ENCODE measurements around the gene CCDC27.

The CCDC27 gene

GRCh38 chr1:3727825-3728776 lies 24.1 kb upstream of the CCDC27 start:
- TF ChIP-seq TOX (CRISPR knock-in tag; IDR thresholded peaks at IDR 0.05; ENCODE audit: borderline replicate concordance) (no peak), ZC3H10 (CRISPR knock-in tag; IDR thresholded peaks at IDR 0.05) (no peak), ZNF565 (CRISPR knock-in tag; conservative IDR thresholded peaks at IDR 0.05; ENCODE audit: low read depth) (no peak), ZNF8 (CRISPR knock-in tag; IDR thresholded peaks at IDR 0.05) (no peak)
- no peak for ATAC-seq

GRCh38 chr1:3729594-3730542 lies 22.4 kb upstream of the CCDC27 start:
- no peak for TF ChIP-seq CSDC2 (CRISPR knock-in tag; IDR thresholded peaks at IDR 0.05)
- no peak for TF ChIP-seq CREB5 (CRISPR knock-in tag; IDR thresholded peaks at IDR 0.05; ENCODE audit: low read depth)
- TF ChIP-seq OSR1 (CRISPR knock-in tag; IDR thresholded peaks at IDR 0.05): no peak
- TF ChIP-seq TSHZ2 (CRISPR knock-in tag; IDR thresholded peaks at IDR 0.05): no peak
- no peak for TF ChIP-seq CSRNP3 (CRISPR knock-in tag; IDR thresholded peaks at IDR 0.05)
- no peak for TF ChIP-seq RARB (CRISPR knock-in tag; IDR thresholded peaks at IDR 0.05)
- TF ChIP-seq PATZ1 (CRISPR knock-in tag; IDR thresholded peaks at IDR 0.05; ENCODE audit: borderline replicate concordance): no peak
- TF ChIP-seq GLIS3 (CRISPR knock-in tag; IDR thresholded peaks at IDR 0.05): no peak
- TF ChIP-seq PPARA (CRISPR knock-in tag; IDR thresholded peaks at IDR 0.05; ENCODE audit: borderline replicate concordance): no peak
- TF ChIP-seq ISL1 (CRISPR knock-in tag; IDR thresholded peaks at IDR 0.05): no peak
- TF ChIP-seq TOX (CRISPR knock-in tag; IDR thresholded peaks at IDR 0.05; ENCODE audit: borderline replicate concordance): no peak
- no peak for TF ChIP-seq BACH2 (CRISPR knock-in tag; IDR thresholded peaks at IDR 0.05; ENCODE audit: borderline replicate concordance)
- no peak for TF ChIP-seq TCF4 (CRISPR knock-in tag; IDR thresholded peaks at IDR 0.05; ENCODE audit: borderline replicate concordance)
- TF ChIP-seq ZC3H10 (CRISPR knock-in tag; IDR thresholded peaks at IDR 0.05): no peak
- no peak for TF ChIP-seq ZNF70 (CRISPR knock-in tag; IDR thresholded peaks at IDR 0.05)
- TF ChIP-seq ZNF8 (CRISPR knock-in tag; IDR thresholded peaks at IDR 0.05): no peak
- no peak for TF ChIP-seq ZNF565 (CRISPR knock-in tag; conservative IDR thresholded peaks at IDR 0.05; ENCODE audit: low read depth)
- TF ChIP-seq SNAI2 (CRISPR knock-in tag; IDR thresholded peaks at IDR 0.05): no peak
- no peak for TF ChIP-seq ZFP3 (CRISPR knock-in tag; IDR thresholded peaks at IDR 0.05)
- peak; percentile 8; the same call in 1 of the 3 replicates for ATAC-seq

- no peak for ATAC-seq
- TF ChIP-seq ZFP30 (CRISPR knock-in tag; IDR thresholded peaks at IDR 0.05) (no peak), TCF4 (CRISPR knock-in tag; IDR thresholded peaks at IDR 0.05; ENCODE audit: borderline replicate concordance) (no peak), ZNF8 (CRISPR knock-in tag; IDR thresholded peaks at IDR 0.05) (no peak), GLIS3 (CRISPR knock-in tag; IDR thresholded peaks at IDR 0.05) (no peak), CSDC2 (CRISPR knock-in tag; IDR thresholded peaks at IDR 0.05) (no peak), ZFP3 (CRISPR knock-in tag; IDR thresholded peaks at IDR 0.05) (no peak), ESRRG (CRISPR knock-in tag; IDR thresholded peaks at IDR 0.05) (no peak)
Measured at GRCh38 chr1:3730543-3731247, 21.6 kb upstream of the CCDC27 start.

All from SK-N-SH treated with all-trans-retinoic acid at 6 μM for 48 hours (cell line).